Right cardiac atrium (tissue), 5 donors: ENCODE measurements around the gene SLC6A3. TPM values are rescaled to one million over a fixed set of nuclear protein-coding genes. Genes with fewer than 3 reads are reported as not detected.

Source experiments
- ATAC-seq, 2 donors: fragments of 200-7000 bp; cut with Tn5 transposase; one replicate each; pipeline versions ENCODE4 v1.8.0 to v1.9.1; 2020; ENCODE audit warnings: moderate library complexity in 2 of 2, mild to moderate bottlenecking in 1 of 2
- DNase-seq, 3 donors: peaks; one replicate each; pipeline ENCODE4 v3.0.0-alpha.2; 2020
- H3K27ac ChIP-seq: one replicate; pipeline ENCODE4 v1.5.1; 2013; ENCODE audit warnings: mild to moderate bottlenecking, low read length, control low read depth, moderate library complexity
- H3K27me3 ChIP-seq: one replicate; pipeline ENCODE4 v1.6.1; 2013; ENCODE audit not compliant: control insufficient read depth, insufficient read depth
- H3K4me1 ChIP-seq: one replicate; pipeline ENCODE4 v1.6.1; 2013; ENCODE audit warnings: low read length; ENCODE audit not compliant: control insufficient read depth, insufficient read depth
- H3K4me3 ChIP-seq: one replicate; pipeline ENCODE4 v1.5.1; 2013; ENCODE audit warnings: low read length, control low read depth
- H3K9me3 ChIP-seq: one replicate; pipeline ENCODE4 v1.6.1; 2013; ENCODE audit warnings: low read length; ENCODE audit not compliant: control insufficient read depth
- WGBS: extraction: QIAGEN DNeasy Blood & Tissue Kit; methylation state at CpG from one replicate; pipeline ENCODE4 v1.1.7; 2013; 5-methylcytosine and 5-hydroxymethylcytosine counted together
- intact Hi-C, 4 donors: fragments of 100-400 bp; cut with DNase I; formaldehyde crosslinking; loops; one replicate each; pipeline versions ENCODE4 v1.11.0 to v1.14.0; 2022 to 2023
- polyA plus RNA-seq: library from polyadenylated mRNA; stranded (reverse); fragments of 200-250 nt; gene quantifications from one replicate; pipeline ENCODE4 v1.2.3, GENCODE V29; 2013
- total RNA-seq, 4 donors: library from RNA; stranded (reverse); fragmentation: NEBNext Ultra II Directional; extraction: Animal tissue kit (Norgen Biotek cat#: 25700); gene quantifications; one replicate each; pipeline ENCODE4 v1.2.1, GENCODE V29; 2021
- donor health status: healthy with polysubstance abuse.
- donor health status: DM: no; HTN: yes; CAD: no.
- donor health status: DM: no; HTN: no; CAD: no.
- donor health status: DM: no; HTN: yes; CAD: no; lungs with severe emphysema.
- donor health status: DM: yes; HTN: yes; CAD: no.

Gene SLC6A3
- total and polyA plus RNA-seq, 5 donors: not detected

DNA sequence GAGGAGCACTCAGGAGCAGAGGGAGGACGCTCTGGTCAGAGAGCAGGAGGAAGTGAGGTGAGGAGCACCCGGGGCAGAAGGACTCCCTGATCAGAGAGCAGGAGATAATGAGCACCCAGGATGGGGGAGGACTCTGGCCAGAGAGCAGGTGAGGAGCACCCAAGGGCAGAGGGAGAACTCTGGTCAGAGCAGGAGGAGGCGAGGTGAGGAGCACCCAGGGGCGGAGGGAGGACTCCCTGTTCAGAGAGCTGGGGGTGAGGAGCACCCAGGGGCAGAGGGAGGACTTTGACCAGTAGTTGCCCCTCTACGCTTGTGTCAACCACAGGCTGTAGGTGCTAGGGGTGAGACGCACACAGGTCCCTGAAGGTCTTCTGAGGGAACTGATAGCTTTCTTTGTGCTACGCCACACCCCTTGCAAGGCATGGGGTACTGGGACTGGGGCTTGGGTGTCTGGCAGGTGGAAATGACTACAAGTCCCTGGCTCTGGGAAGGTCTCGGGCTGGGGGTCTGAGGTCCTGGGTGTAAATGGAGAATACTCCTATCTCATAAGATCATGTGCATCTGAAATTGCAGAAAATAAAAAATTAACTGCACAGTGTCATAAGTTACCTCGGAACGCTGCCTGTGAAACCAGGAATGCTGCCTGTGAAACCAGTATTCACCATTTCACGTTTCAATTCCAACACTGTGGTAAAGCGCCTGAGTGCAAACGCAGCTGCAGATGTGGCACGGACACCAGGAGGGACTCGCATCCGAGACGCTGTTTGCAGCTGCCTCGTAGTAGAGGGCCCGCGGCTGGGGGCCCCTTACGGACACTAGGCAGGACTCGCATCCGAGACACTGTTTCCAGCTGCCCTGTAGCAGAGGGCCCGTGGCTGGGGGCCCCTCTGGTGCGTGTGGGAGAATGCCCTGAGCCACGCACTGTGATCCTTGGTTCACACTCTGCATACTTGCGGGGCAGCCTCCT is 27.0 kb upstream of the SLC6A3 start:
- intact Hi-C loops: no loop called here
- Histone ChIP-seq H3K4me1 (no peaks in the 10 kb centered on the region), H3K27ac (no peak overlapping the region), H3K9me3 (no peaks in the 10 kb centered on the region), H3K4me3 (no peak overlapping the region), H3K27me3 (no peaks in the 10 kb centered on the region)
- no peak for ATAC-seq
- WGBS: 94% methylated on average over 27 of the region's 27 CpGs
- peak in 1 of 3 donors; percentile 7 for DNase-seq

DNA sequence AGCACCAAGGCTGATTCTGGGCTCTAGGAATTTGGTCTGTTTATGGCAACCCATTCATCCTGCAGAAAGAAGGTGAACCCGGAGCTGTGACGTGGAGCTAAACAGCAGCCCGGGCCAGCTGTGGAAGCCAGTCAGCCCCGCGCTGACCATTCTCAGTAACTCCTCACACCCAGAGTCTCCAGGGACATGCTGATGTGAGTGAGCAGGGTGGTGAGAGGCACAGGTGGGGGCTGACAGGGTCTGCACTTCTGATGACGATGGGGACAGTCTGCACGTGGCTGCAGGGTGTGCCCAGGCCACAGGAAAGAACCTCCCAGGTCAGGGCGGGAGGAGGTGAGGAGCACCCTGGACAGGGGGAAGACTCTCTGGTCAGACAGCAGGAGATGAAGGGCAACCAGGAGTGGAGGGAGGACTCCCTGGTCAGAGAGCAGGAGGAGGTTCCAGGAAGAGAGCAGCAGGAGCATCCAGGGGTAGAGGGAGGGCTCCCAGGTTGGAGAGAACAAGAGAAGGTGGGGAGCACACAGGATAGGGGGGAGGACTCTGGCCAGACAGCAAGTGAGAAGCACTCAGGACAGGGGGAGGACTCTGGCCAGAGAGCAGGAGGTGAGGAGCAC is 26.1 kb upstream of the SLC6A3 start:
- ATAC-seq (no peak), DNase-seq (peak in 1 of 3 donors; percentile 3)
- Histone ChIP-seq H3K4me1 (no peaks in the 10 kb centered on the region), H3K9me3 (no peaks in the 10 kb centered on the region), H3K27me3 (no peaks in the 10 kb centered on the region), H3K4me3 (no peak overlapping the region), H3K27ac (no peak overlapping the region)
- intact Hi-C loops: no loop called here
- 89% methylated on average over 8 of the region's 8 CpGs for WGBS

DNA sequence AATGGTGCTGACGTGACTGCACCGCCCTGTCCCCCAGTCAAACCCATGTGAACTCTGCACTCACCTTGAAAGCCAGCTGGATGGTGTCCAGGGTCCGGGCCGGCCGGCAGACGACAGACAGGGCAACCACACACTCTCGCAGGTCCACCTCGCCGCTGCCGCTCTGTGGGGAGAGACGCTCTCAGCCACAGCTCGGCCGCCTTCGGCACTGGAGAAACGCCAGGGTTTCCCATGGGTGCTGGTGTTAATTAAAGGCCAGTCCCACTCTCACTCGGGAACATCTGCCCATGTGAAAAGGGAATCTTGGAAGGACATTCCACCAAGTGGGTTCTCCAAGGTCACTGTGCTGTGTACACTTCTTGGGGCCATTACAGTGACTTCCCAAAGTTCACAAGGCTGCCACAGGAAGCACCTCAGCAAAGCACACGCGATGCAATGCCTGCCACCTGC is 25.5 kb upstream of the SLC6A3 start:
- Histone ChIP-seq H3K27ac (no peak overlapping the region), H3K27me3 (no peaks in the 10 kb centered on the region), H3K9me3 (no peaks in the 10 kb centered on the region), H3K4me1 (no peaks in the 10 kb centered on the region), H3K4me3 (no peak overlapping the region)
- 73% methylated on average over 18 of the region's 18 CpGs for WGBS
- ATAC-seq (no peak), DNase-seq (peak in 1 of 3 donors; percentile 51)
- intact Hi-C loops: no loop called here

DNA sequence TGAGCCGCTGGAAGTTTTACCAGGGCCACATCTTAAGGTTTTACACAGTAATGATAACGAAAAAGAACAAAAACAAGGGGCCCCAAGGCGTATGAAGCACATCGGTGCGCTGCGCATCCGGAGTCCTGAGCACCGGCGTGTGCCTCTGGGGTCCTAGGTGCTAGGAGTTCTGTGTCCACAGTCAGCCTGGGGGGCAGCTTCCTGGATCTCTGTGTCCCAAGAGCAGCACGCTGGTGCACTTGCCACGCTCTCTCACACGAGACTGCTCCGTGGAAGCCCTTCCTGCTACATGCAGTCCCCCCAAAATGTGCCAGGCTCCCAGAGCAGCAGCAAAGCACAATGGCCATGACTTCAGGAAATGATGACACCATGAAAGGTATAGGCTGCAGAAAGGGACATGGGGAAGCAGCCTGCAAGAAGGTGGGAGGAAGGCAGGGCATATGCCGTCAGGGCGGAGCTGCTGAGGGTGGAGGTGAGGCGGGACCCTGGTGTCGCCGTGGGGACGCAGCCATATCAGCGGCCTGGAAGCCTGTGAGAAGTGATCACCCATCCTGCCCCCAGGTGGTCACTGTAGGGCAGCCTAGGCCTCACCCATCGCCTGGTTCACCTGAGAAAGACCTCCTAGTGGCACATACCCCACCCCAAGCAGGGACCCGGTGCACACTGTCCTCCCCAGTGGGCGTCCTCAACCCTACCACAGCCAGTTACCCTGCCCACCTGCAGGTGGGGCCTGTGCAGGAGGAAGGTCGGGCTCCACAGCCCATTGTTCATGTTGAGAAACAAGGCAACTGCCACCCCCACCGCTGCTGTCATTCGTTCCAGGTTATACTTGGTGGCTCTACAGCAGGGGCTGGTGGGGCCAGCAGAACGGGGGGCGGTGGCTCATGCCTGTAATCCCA is 23.6 kb upstream of the SLC6A3 start:
- no peak overlapping the region for H3K27ac ChIP-seq
- no peaks in the 10 kb centered on the region for H3K27me3 ChIP-seq
- H3K4me1 ChIP-seq: no peaks in the 10 kb centered on the region
- ATAC-seq (no peak), DNase-seq (peak in 2 of 3 donors; percentile 6 to 17)
- 93% methylated on average over 28 of the region's 28 CpGs for WGBS
- intact Hi-C loops: no loop called here
- no peaks in the 10 kb centered on the region for H3K9me3 ChIP-seq
- H3K4me3 ChIP-seq: no peak overlapping the region

DNA sequence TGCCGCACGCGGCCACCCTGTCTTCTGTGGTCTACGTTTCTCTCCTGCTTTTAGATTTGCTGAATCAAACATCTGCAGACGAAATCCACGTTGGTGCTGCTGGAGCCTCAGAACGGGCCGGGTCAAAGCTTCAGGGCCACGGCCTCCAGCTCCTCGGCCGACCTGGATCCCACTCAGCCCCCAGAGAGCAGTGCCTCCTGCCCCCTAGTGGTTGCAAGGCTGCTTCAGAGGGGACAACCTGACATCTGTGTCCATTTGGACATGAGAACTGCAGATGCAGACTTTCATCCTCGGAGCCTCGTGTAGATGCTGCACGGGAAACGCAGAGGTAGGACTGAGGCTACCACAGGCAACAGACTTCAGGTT is 23.0 kb upstream of the SLC6A3 start:
- Histone ChIP-seq H3K27me3 (no peaks in the 10 kb centered on the region), H3K4me1 (no peaks in the 10 kb centered on the region), H3K4me3 (no peak overlapping the region), H3K27ac (no peak overlapping the region), H3K9me3 (no peaks in the 10 kb centered on the region)
- DNase-seq (no peak), ATAC-seq (no peak)
- 72% methylated on average over 15 of the region's 15 CpGs for WGBS
- intact Hi-C loops: no loop called here

DNA sequence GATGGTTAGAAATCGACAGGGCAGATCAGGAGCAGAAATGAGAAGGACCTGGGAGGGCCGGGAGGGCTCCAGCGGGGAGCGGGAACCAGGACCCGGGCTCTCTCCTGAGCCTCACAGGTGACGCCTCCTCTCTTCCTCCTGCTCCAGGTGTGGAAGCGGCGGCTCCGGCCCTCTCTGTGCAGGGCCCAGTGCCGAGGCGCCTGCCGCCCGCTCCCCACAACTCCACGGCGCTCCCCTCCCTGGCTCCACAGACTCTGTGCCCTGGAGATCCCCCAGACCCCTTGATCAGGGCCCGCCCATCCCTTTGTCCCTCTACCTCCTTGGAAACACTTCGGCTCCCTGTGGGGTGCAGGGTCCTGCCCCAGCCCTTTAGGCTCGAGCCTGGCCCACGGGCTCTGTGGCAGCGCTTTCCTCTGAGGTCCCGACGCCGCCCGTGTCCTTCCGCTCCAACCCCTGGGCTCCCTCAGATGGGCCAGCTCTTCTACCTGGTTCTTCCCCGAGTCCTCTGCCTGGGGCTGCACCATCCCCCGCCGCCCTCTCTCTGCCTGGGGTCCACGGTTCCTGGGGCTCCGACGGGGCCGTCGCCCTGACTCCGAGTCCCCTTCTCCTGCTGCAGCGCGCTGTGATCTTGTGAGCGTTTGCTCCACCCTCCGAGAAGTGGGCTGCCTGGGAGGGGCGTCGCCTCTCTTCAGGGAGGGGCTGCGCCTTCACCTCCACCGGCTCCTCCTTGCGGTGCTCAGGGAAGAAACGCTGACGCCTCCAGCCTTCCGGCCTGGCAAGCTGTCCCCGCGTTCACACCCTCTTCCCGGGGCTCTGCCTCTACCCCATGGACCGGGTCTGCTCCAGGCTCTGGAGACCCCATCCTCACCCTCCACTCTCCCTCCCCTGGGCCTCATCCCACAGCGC is 22.4 kb upstream of the SLC6A3 start:
- DNase-seq: no peak
- WGBS: 95% methylated on average over 51 of the region's 51 CpGs
- Histone ChIP-seq H3K4me3 (no peak overlapping the region), H3K27ac (no peak overlapping the region), H3K4me1 (no peaks in the 10 kb centered on the region), H3K9me3 (no peaks in the 10 kb centered on the region), H3K27me3 (no peaks in the 10 kb centered on the region)
- intact Hi-C loops: no loop called here
- no peak for ATAC-seq

DNA sequence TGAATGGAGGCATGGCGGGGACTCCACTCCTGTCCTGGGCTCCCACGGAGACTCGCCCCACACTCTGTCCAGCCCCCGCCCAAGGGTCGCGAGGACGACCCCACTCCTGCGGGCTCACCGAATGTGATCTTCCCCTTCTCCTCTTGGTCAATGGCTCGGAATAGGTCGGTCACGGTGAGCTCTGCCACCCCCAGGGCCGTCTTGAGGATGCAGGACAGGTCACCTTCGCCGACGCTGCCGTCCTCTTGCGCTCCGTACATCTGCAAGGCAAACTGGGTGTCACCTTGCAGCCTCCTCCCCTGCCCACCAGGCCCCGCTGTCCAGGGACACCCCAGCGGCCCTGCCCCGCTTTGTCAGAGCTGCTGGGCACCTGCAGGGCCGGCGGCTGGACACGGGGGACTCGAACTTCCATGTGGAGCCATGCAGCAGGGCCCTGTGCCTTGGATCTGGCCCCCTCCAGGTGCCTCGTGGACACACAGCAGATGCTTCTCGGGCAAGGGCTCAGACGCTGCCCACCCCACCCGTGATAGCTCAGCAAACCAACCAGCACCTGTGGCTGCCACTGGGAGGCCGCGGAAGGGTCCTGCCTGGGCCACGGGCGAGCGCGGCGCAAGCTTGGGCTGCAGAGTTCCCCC is 21.5 kb upstream of the SLC6A3 start:
- intact Hi-C loops: no loop called here
- H3K27ac ChIP-seq: no peak overlapping the region
- 95% methylated on average over 37 of the region's 37 CpGs for WGBS
- no peak for DNase-seq
- ATAC-seq: no peak
- H3K4me1 ChIP-seq: no peaks in the 10 kb centered on the region
- no peaks in the 10 kb centered on the region for H3K9me3 ChIP-seq
- no peak overlapping the region for H3K4me3 ChIP-seq
- no peaks in the 10 kb centered on the region for H3K27me3 ChIP-seq

DNA sequence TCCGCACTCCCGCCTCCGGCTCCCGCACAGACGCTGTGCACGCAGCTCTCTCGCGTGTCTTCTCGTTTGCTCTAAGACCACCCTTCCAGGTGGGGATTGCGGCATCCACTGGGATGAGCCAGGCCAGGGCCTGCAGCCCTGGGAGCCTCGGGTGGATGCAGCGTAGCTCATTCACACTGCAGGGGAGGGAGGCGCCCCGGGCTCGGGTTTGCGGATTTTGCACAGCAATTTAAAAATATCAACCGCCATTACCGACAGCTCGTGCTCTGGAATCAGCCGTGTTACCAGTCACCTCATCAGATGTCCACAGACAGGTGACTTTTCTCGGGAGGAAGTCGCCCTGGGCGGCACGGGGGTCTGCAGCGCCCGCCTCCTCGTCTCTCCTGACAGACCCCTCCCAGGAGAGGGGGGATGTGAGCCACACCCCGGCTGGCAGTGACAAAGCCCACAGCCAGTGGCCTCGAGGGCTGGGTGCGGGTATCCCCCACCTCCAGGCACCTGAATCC is 20.8 kb upstream of the SLC6A3 start:
- WGBS: 97% methylated on average over 30 of the region's 30 CpGs
- Histone ChIP-seq H3K27me3 (no peaks in the 10 kb centered on the region), H3K27ac (no peak overlapping the region), H3K4me3 (no peak overlapping the region), H3K4me1 (no peaks in the 10 kb centered on the region), H3K9me3 (no peaks in the 10 kb centered on the region)
- ATAC-seq: no peak
- intact Hi-C loops: no loop called here
- DNase-seq: no peak

DNA sequence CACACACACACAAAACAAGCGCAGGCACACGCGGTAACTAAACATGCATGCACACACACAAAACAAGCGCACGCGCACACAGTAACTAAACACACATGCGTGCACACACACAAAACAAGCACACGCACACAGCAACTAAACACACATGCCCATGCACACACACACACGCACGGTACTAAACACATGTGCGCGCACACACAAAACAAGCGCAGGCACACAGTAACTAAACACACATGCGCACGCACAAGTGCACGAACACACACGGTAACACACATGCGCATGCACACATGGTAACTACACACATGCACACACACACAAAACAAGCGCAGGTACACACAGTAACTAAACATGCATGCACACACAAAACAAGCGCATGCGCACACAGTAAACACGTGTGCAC is 19.9 kb upstream of the SLC6A3 start:
- 98% methylated on average over 22 of the region's 22 CpGs for WGBS
- H3K4me3 ChIP-seq: no peak overlapping the region
- no peak overlapping the region for H3K27ac ChIP-seq
- no peaks in the 10 kb centered on the region for H3K27me3 ChIP-seq
- no peaks in the 10 kb centered on the region for H3K9me3 ChIP-seq
- ATAC-seq (no peak), DNase-seq (no peak)
- intact Hi-C loops: no loop called here
- no peaks in the 10 kb centered on the region for H3K4me1 ChIP-seq

DNA sequence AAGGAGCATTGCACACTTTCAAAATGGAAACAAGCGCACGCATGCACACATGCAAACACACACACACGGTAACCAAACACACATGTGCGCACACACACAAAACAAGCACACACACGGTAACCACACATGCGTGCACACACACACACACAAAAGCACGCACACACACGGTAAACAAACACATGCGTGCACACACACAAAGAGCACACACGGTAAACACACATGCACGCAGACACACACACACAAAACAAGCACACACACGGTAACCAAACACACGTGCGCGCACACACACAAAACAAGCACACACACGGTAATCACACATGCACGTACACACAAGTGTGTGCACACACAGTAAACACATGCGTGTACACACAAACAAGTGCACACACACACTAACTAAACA is 19.3 kb upstream of the SLC6A3 start:
- Histone ChIP-seq H3K9me3 (no peaks in the 10 kb centered on the region), H3K27ac (no peak overlapping the region), H3K27me3 (no peaks in the 10 kb centered on the region), H3K4me3 (no peak overlapping the region), H3K4me1 (no peaks in the 10 kb centered on the region)
- DNase-seq (no peak), ATAC-seq (no peak)
- intact Hi-C loops: no loop called here
- 92% methylated on average over 18 of the region's 18 CpGs for WGBS
